WI38 (cell line): ENCODE data around the gene ZNF778.

Experiments
- H3K4me3 ChIP-seq: 2 replicates; pipeline ENCODE4 v1.5.1; 2011; ENCODE audit warnings: low read depth, mild to moderate bottlenecking, control low read depth, low read length
- TF ChIP-seq, protein P1 (sequence below): IDR thresholded peaks from 2 replicates; pipeline ENCODE4 v1.5.1; 2012; ENCODE audit warnings: low read depth, mild to moderate bottlenecking, control low read depth, low read length

Gene ZNF778

DNA sequence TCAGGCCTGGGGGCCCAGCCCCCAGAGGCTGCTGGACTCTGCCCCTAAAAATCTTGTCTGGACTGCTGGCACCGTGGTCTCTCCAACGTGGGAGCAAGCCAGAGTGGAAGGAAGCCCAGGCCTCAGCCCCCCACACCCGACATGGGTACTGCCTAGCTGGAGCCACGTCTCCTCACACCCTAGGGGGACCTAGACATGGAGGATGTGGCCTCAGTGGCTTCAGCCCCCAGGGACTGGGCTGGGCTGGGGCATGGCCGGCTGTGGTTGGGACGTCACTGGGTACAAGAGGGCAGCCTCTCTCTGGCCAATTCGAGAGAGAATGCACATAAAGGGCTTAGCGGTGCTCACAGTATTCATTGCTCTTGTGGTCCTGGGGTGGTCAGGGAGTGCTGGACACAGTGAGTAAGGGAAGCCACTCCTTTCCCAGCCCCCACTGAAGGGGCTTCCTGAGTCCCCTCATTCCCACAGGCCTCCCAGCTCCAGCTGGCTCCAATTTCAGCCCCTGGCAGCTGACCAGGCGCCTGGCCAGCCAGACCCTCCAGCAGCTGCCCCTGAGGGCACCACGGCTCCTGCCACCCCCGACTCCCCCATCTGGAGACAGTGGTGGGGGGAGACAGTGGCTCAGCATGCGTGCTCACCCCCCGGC is 44.9 kb upstream of the ZNF778 start:
- no peak overlapping the region for H3K4me3 ChIP-seq
- TF ChIP-seq, protein P1, sequence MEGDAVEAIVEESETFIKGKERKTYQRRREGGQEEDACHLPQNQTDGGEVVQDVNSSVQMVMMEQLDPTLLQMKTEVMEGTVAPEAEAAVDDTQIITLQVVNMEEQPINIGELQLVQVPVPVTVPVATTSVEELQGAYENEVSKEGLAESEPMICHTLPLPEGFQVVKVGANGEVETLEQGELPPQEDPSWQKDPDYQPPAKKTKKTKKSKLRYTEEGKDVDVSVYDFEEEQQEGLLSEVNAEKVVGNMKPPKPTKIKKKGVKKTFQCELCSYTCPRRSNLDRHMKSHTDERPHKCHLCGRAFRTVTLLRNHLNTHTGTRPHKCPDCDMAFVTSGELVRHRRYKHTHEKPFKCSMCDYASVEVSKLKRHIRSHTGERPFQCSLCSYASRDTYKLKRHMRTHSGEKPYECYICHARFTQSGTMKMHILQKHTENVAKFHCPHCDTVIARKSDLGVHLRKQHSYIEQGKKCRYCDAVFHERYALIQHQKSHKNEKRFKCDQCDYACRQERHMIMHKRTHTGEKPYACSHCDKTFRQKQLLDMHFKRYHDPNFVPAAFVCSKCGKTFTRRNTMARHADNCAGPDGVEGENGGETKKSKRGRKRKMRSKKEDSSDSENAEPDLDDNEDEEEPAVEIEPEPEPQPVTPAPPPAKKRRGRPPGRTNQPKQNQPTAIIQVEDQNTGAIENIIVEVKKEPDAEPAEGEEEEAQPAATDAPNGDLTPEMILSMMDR = no peak

DNA sequence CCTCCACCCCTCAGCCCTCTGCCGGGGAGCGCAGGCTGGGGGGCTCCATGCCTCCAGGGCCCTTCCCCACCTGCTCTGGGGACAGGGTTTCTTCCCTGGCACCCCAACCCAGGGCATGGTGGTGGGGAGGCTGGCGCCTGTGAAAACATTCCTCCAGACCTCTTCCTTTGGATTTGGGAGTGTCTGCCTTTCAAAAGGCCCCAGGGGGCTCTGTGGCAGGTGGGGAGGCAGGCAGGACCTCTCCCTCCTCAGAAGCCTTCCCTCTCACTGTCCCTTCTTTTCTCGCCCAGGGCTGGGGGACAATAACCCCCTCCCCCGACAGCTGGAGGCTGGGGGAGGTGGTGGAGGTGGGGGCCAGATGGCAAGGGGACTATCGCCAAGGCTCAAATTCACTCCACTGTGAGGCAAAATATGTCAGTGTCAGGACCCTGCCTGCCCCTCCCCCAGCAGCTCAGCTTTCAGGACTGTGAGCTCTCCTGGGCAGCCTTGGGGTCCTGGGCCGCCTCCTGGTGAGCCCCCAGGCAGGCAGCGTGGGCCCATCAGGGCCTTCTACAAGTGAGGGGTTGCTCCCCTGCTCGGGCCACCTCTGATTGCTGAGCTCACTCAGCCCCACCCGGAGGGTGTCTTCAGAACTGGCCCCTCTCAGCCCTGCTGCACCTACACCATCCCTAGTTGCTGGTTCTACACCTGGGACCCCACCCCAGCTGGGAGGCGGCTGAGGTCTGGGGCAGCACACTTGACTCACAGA is 44.2 kb upstream of the ZNF778 start:
- TF ChIP-seq, protein P1 = no peak
- H3K4me3 ChIP-seq = no peak overlapping the region

DNA sequence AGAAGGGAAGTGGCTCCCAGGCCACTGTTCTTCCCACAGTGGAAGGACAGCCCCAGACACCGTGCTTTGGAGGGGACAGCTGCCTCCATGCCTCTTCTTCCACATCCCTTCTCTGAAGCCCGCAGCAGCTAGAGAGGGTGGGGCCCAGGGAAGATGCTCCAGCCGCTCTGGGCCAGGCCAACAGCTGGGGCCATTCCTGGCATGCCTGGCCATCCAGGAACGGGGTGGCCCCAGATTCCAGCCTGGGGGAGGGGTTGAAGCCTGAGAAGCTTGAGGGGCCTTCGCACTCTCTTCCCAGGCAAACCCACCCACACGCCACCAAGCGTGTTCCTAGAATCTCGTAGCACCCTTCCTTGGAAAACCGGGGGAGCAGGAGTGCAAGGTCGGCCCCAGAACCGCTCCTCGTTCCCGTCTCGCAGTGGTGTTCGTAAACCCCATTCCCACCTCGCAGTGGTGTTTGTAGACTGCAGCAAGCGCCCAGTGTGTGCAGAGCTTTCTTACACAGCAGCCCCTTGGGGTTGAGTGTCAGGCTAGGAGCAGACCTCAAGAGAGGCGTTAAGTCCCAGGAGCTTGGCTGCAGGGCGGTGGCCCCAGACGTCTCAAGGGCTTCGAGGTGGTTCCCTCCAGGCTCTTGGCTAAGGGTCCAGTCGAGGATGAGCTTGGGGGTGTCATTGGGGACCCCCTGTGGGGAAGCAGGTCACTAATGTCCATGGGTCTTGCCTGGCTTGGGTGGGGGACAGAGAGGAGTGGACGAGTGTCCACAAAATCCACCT is 43.3 kb upstream of the ZNF778 start:
- H3K4me3 ChIP-seq = no peak overlapping the region
- TF ChIP-seq, protein P1 = no peak

DNA sequence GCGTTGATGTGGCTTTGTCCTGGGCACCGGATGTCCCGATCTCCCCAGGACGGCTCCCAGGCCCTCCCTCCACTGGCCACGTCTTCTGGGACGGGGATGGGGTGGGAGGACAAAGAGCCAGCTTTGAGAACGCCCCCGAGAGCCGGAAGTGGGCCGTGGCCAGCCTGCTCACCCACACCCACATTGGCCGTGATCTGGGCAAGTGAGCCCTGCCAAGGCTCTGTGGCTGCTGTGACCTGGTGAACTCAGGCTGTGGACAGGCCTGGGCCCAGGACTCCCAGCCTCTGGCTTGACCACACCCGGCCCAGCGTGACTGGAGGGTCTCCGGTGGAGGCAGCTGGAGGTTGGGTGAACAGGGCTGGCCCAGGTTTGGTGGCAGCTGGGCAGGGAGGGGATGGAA is 42.6 kb upstream of the ZNF778 start:
- no peak overlapping the region for H3K4me3 ChIP-seq
- TF ChIP-seq, protein P1 = no peak

DNA sequence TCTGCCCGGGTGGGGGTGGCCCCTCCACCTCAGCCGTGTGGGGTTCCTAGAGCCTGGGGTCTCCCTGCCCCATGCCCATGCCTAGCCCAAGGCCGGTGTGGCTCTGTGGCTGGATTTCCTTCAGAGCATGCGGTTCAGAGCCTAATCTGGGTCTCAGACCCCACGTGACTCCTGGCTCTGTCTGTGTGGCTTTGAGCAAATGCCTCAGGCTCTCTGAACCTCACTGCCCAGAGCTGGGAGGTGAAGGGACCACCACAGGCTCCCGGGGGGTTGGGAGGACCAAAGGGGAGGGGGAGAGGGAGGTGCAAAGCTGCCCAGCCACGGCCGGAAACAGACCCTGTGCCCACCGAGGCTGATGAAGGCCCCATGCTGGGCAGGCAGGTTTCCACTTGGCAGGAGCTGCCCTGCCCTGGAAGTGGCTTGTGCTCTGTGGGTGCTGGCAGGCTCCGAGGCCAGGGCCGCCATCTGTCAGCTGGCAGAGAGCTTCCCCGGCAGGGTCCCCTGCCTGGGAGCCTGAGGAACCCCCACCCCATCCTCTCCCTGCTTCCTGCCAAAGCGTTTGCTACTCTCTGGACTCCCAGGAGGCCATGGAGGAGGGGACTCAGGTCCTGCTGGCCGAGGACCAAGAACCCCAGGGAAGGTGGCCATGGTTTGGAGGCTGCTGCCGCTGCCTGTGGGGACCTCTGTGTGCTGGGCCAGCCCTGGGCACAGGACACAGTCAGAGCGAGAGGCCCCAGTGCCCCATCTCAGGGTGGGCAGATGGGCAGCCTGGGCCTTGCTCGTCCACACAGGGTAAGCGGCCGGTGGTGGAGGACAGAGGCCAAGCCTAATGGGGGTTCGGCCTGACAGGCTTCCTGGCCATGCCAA is 42.0 kb upstream of the ZNF778 start:
- no peak overlapping the region for H3K4me3 ChIP-seq
- TF ChIP-seq, protein P1 = no peak

DNA sequence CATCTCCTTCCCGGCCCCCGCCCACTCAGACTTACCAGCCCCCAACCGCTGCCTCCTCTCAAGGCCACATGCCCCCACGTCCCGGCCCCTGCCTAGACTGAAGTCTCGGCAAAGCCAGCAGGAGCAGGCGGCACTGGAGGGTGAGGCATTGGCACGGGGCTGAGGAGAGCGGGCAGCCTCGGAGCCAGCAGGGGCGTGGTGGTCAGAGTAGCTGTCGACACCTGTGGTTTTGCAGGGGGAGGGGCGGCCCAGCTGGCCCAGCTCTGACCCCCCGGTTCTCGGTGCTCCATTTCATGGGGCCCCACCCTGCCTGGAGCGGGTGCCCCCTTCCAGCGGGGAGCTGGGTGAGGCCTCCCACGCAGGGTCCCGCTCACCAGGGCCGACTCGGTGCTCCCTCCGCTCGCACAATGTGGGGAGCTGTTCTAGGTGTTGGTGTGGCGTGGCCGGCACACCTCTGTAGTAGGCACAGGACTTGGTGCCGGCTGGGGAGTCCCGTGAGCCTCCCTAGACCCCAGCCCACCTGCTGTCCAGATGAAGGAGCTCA is 41.3 kb upstream of the ZNF778 start:
- TF ChIP-seq, protein P1 = no peak
- H3K4me3 ChIP-seq = no peak overlapping the region
